ENCODE data around the gene MYH10.

GRCh38 chr17:8577868-8578267 lies 52.7 kb downstream of the MYH10 start:
- TF ChIP-seq CTCF (IDR thresholded peaks at IDR 0.05; ENCODE audit: poor library complexity, severe bottlenecking), result no peak
- no peak for TF ChIP-seq POLR2AphosphoS5 (IDR thresholded peaks at IDR 0.05)

All from neural cell (in vitro differentiated cells).